ENCODE results near the gene TLCD3B.

Gene TLCD3B

GRCh38 chr16:30006659-30007377, 24.3 kb downstream of the TLCD3B start:
- Histone ChIP-seq H3K27me3 (no peaks in the 10 kb centered on the region), H3K36me3 (peaks cover 36% of the 10 kb centered on the region), H3K9me3 (no peaks in the 10 kb centered on the region), H4K20me1 (peaks cover 6% of the 10 kb centered on the region; the same call in 1 of the 2 replicates), H3K4me3 (no peak overlapping the region), H3K9ac (0 out of 2 replicates have a peak overlapping the region, but pooled peaks have one; percentile 49), H3K4me2 (peak overlapping the region; percentile 97), H3K4me1 (peaks cover 84% of the 10 kb centered on the region), H3K27ac (peak overlapping the region; percentile 91)
- TF ChIP-seq Cebpa-rat (IDR thresholded peaks at IDR 0.05), result no peak

- Histone ChIP-seq H4K20me1 (peaks cover 6% of the 10 kb centered on the region; the same call in 1 of the 2 replicates), H3K4me2 (peak overlapping the region; percentile 97), H3K4me3 (0 out of 2 replicates have a peak overlapping the region, but pooled peaks have one; percentile 46), H3K9ac (peak overlapping the region; percentile 26; the same call in 1 of the 2 replicates), H3K9me3 (no peaks in the 10 kb centered on the region), H3K27ac (peak overlapping the region; percentile 91), H3K27me3 (no peaks in the 10 kb centered on the region), H3K4me1 (peaks cover 87% of the 10 kb centered on the region), H3K36me3 (peaks cover 36% of the 10 kb centered on the region)
- TF ChIP-seq Cebpa-rat (IDR thresholded peaks at IDR 0.05), result no peak
Observed at GRCh38 chr16:30006095-30006473, 25.0 kb downstream of the TLCD3B start.

- peak overlapping the region; percentile 97 for H3K4me2 ChIP-seq
- H3K36me3 ChIP-seq, result peaks cover 36% of the 10 kb centered on the region
- H3K9ac ChIP-seq, result peak overlapping the region; percentile 26; the same call in 1 of the 2 replicates
Observed at GRCh38 chr16:30005341-30006094, 25.6 kb downstream of the TLCD3B start.

GRCh38 chr16:30004811-30005242, 26.2 kb downstream of the TLCD3B start:
- no peak for TF ChIP-seq Cebpa-rat (IDR thresholded peaks at IDR 0.05)
- peaks cover 14% of the 10 kb centered on the region; the same call in 1 of the 2 replicates for H4K20me1 ChIP-seq
- peaks cover 90% of the 10 kb centered on the region for H3K4me1 ChIP-seq
- H3K9me3 ChIP-seq, result no peaks in the 10 kb centered on the region
- H3K36me3 ChIP-seq, result peaks cover 36% of the 10 kb centered on the region
- peak overlapping the region; percentile 91 for H3K27ac ChIP-seq
- H3K4me2 ChIP-seq, result peak overlapping the region; percentile 97
- peak overlapping the region; percentile 54 for H3K4me3 ChIP-seq
- H3K9ac ChIP-seq, result peak overlapping the region; percentile 65
- H3K27me3 ChIP-seq, result no peaks in the 10 kb centered on the region

More at GRCh38 chr16:30005341-30006094, 25.6 kb downstream of the TLCD3B start:
- peak overlapping the region; percentile 46 for H3K4me3 ChIP-seq
- peaks cover 10% of the 10 kb centered on the region; the same call in 1 of the 2 replicates for H4K20me1 ChIP-seq
- H3K27ac ChIP-seq, result peak overlapping the region; percentile 91
- H3K9me3 ChIP-seq, result no peaks in the 10 kb centered on the region
- TF ChIP-seq Cebpa-rat (IDR thresholded peaks at IDR 0.05), result no peak
- H3K4me1 ChIP-seq, result peaks cover 90% of the 10 kb centered on the region
- no peaks in the 10 kb centered on the region for H3K27me3 ChIP-seq

- Histone ChIP-seq H3K27ac (peak overlapping the region; percentile 91), H4K20me1 (peaks cover 19% of the 10 kb centered on the region; the same call in 1 of the 2 replicates), H3K4me2 (peak overlapping the region; percentile 97), H3K27me3 (no peaks in the 10 kb centered on the region), H3K9ac (peak overlapping the region; percentile 65; the same call in 1 of the 2 replicates), H3K4me3 (peak overlapping the region; percentile 54), H3K36me3 (peaks cover 36% of the 10 kb centered on the region), H3K4me1 (peaks cover 90% of the 10 kb centered on the region), H3K9me3 (no peaks in the 10 kb centered on the region)
- no peak for TF ChIP-seq Cebpa-rat (IDR thresholded peaks at IDR 0.05)
Observed at GRCh38 chr16:30004424-30004776, 26.7 kb downstream of the TLCD3B start.

- Histone ChIP-seq H3K4me1 (peaks cover 91% of the 10 kb centered on the region), H3K27ac (peak overlapping the region; percentile 91), H3K36me3 (peaks cover 36% of the 10 kb centered on the region), H3K9ac (peak overlapping the region; percentile 65; the same call in 1 of the 2 replicates), H3K27me3 (no peaks in the 10 kb centered on the region), H3K9me3 (no peaks in the 10 kb centered on the region), H3K4me3 (peak overlapping the region; percentile 54), H3K4me2 (peak overlapping the region; percentile 97), H4K20me1 (peaks cover 23% of the 10 kb centered on the region; the same call in 1 of the 2 replicates)
- TF ChIP-seq Cebpa-rat (IDR thresholded peaks at IDR 0.05), result no peak
Observed at GRCh38 chr16:30003670-30004423, 27.2 kb downstream of the TLCD3B start.

GRCh38 chr16:30002614-30003346, 28.3 kb downstream of the TLCD3B start:
- peak overlapping the region; percentile 97 for H3K4me2 ChIP-seq
- H4K20me1 ChIP-seq, result peaks cover 23% of the 10 kb centered on the region; the same call in 1 of the 2 replicates
- H3K9ac ChIP-seq, result peak overlapping the region; percentile 65; the same call in 1 of the 2 replicates
- no peak for TF ChIP-seq Cebpa-rat (IDR thresholded peaks at IDR 0.05)
- H3K36me3 ChIP-seq, result peaks cover 36% of the 10 kb centered on the region
- H3K4me1 ChIP-seq, result peaks cover 98% of the 10 kb centered on the region
- H3K27me3 ChIP-seq, result no peaks in the 10 kb centered on the region
- no peaks in the 10 kb centered on the region for H3K9me3 ChIP-seq
- peak overlapping the region; percentile 91 for H3K27ac ChIP-seq
- no peak overlapping the region for H3K4me3 ChIP-seq

- H3K4me1 ChIP-seq, result peaks cover 93% of the 10 kb centered on the region
- no peaks in the 10 kb centered on the region for H3K9me3 ChIP-seq
- H3K27ac ChIP-seq, result peak overlapping the region; percentile 91
- H4K20me1 ChIP-seq, result peaks cover 23% of the 10 kb centered on the region; the same call in 1 of the 2 replicates
- peak overlapping the region; percentile 40 for H3K4me3 ChIP-seq
- no peaks in the 10 kb centered on the region for H3K27me3 ChIP-seq
- H3K9ac ChIP-seq, result peak overlapping the region; percentile 42; the same call in 1 of the 2 replicates
- TF ChIP-seq Cebpa-rat (IDR thresholded peaks at IDR 0.05), result no peak
- peaks cover 21% of the 10 kb centered on the region for H3K36me3 ChIP-seq
- peak overlapping the region; percentile 97 for H3K4me2 ChIP-seq
Observed at GRCh38 chr16:30000735-30001631, 30.1 kb downstream of the TLCD3B start.

Data from BLaER1 (cell line).